Thymus (tissue), 11 donors: Measurements from ENCODE around the gene HERC3. TPM values are rescaled to one million over a fixed set of nuclear protein-coding genes. Genes with fewer than 3 reads are reported as not detected.

ENCODE experiments used
- DNase-seq, 9 donors: peaks; one replicate each; pipeline ENCODE4 v3.0.0-alpha.2; 2013; ENCODE audit warnings: low spot score in 9 of 9, low read depth in 6 of 9, missing footprints in 1 of 9
- H3K27ac ChIP-seq, 2 donors: one replicate each; pipeline ENCODE4 v1.5.1; 2013; ENCODE audit warnings: control low read depth in 1 of 2, low read depth in 1 of 2, low read length in 1 of 2, mild to moderate bottlenecking in 1 of 2, moderate library complexity in 1 of 2
- H3K27me3 ChIP-seq, 2 donors: one replicate each; pipeline ENCODE4 v1.5.1; 2013; ENCODE audit warnings: low read length in 1 of 2; ENCODE audit not compliant: control insufficient read depth in 2 of 2, insufficient read depth in 1 of 2
- H3K36me3 ChIP-seq, 2 donors: one replicate each; pipeline ENCODE4 v1.5.1; 2013; ENCODE audit warnings: low read length in 1 of 2, mild to moderate bottlenecking in 1 of 2, moderate library complexity in 1 of 2; ENCODE audit not compliant: control insufficient read depth in 2 of 2, insufficient read depth in 2 of 2
- H3K4me1 ChIP-seq, 2 donors: one replicate each; pipeline ENCODE4 v1.5.1; 2013; ENCODE audit warnings: low read length in 2 of 2; ENCODE audit not compliant: control insufficient read depth in 2 of 2, insufficient read depth in 2 of 2
- H3K4me3 ChIP-seq, 2 donors: one replicate each; pipeline ENCODE4 v1.5.1; 2013; ENCODE audit warnings: low read length in 2 of 2, control low read depth in 1 of 2, mild to moderate bottlenecking in 1 of 2
- H3K9me3 ChIP-seq, 2 donors: one replicate each; pipeline ENCODE4 v1.5.1; 2013; ENCODE audit warnings: low read length in 1 of 2, mild to moderate bottlenecking in 1 of 2; ENCODE audit not compliant: control insufficient read depth in 2 of 2, insufficient read depth in 1 of 2
- WGBS: extraction: QIAGEN DNeasy Blood & Tissue Kit; methylation state at CpG from one replicate; pipeline ENCODE4 v1.1.7; 2013; 5-methylcytosine and 5-hydroxymethylcytosine counted together
- polyA plus RNA-seq: library from polyadenylated mRNA; stranded (reverse); fragments of 200-250 nt; gene quantifications from one replicate; pipeline ENCODE4 v1.2.3, GENCODE V29; 2013
- total RNA-seq: library from RNA; stranded (reverse); fragments of 120-200 nt; gene quantifications from one replicate; pipeline ENCODE4 v1.2.4, GENCODE V29; 2013
- donor health status: healthy.

Gene HERC3
- total and polyA plus RNA-seq, 2 donors = 9.1 to 10.8 TPM

DNA sequence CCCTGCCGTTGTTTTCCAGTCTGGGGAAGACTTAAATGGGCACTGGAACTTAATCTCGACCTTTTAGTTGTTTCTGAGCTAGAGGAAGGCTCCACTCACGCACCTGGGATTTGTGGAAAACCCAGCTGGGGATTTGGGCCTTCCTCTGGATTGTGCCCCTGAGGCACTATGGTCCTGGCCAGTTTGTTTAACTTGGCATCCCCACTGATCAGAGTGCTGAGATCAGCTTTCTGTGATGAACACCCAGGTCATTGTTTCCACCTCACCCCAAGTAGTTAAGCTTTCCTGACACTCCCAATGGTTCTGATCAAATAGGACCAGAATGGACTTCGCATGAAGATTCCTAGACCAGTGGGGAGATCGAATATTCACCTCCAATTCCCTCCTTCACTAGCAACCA lies 125.8 kb downstream of the HERC3 start:
- no peak for DNase-seq
- no peaks in the 10 kb centered on the region for H3K27me3 ChIP-seq
- H3K4me3 ChIP-seq = no peak overlapping the region
- no peaks in the 10 kb centered on the region for H3K4me1 ChIP-seq
- H3K36me3 ChIP-seq = peaks cover 21 to 26% of the 10 kb centered on the region in 2 donors
- 97% methylated on average over 5 of the region's 5 CpGs for WGBS
- H3K27ac ChIP-seq = no peak overlapping the region
- peaks cover 0 to 2% of the 10 kb centered on the region in 2 donors for H3K9me3 ChIP-seq

DNA sequence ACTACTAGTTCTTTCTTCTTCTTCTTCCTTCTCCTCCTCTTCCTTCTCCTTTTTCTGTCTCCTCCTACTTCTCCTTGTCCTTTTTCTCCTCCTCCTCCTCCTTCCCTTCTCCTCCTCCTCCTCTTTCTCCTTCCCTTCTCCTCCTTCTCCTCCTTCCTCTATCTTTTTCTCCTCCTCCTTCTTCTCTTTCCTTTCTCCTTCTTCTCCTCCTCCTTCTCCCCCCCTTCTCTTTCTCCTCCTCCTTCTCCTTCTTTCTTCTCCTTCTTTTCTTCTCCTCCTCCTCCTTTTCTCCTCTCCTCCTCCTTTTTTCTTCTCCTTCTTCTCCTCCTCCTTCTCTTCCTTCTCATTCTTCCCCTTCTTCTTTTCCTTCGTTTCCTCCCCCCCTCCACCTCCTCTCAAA lies 127.1 kb downstream of the HERC3 start:
- no peak for DNase-seq
- Histone ChIP-seq H3K36me3 (peaks cover 29 to 31% of the 10 kb centered on the region in 2 donors), H3K27ac (no peak overlapping the region), H3K27me3 (no peaks in the 10 kb centered on the region), H3K4me3 (no peak overlapping the region), H3K9me3 (peaks cover 0 to 2% of the 10 kb centered on the region in 2 donors), H3K4me1 (no peaks in the 10 kb centered on the region)
- WGBS = 97% methylated on average over 1 of the region's 1 CpG

DNA sequence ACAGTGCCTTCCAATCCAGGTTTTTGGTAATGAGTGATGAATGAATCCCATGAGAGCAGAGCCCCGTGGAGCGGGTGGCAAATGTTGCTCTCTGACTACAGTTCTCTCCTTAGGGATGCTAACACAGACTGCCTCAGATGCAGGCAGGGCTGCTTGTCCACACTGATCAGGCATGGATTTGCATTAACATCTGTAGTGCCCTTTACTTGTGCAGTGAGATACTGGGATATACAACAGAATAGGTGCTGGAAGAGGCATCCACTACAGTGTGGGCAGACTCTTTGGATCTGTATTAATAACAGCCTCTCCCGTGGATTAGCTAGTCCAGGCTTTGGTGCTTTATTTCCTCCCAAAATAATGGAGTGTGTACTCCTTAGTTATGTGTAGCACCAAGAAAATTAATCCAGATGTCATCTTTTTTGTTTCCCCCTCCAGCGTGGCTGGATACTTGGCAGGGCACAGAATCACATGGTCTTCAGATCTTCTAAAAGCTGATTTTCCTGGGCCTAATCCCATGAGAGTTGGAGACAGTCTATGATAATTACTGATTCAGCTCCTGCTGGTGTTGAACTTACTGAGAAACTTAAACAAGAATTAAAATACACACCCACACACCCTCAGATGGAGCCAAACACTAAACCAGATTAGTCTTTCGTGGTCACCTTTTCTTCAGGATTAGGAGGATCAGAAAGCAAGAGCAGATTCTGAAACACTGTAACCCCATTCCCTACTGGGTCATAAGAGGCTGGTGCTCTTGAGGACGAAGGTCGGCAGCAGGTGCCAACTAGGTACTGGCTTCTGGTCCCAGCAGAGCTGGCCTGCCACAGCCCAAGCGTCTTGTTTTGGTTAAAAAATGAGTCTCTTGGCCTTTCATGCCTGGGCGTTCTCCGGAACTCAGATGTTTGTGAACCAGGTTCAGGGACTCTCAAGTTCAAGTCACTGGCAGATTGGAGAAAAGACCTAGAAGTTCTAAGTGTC lies 128.5 kb downstream of the HERC3 start:
- Histone ChIP-seq H3K4me1 (no peaks in the 10 kb centered on the region), H3K27me3 (no peaks in the 10 kb centered on the region), H3K9me3 (no peaks in the 10 kb centered on the region), H3K36me3 (peaks cover 31 to 32% of the 10 kb centered on the region in 2 donors), H3K27ac (no peak overlapping the region), H3K4me3 (no peak overlapping the region)
- no peak for DNase-seq
- 97% methylated on average over 10 of the region's 10 CpGs for WGBS

DNA sequence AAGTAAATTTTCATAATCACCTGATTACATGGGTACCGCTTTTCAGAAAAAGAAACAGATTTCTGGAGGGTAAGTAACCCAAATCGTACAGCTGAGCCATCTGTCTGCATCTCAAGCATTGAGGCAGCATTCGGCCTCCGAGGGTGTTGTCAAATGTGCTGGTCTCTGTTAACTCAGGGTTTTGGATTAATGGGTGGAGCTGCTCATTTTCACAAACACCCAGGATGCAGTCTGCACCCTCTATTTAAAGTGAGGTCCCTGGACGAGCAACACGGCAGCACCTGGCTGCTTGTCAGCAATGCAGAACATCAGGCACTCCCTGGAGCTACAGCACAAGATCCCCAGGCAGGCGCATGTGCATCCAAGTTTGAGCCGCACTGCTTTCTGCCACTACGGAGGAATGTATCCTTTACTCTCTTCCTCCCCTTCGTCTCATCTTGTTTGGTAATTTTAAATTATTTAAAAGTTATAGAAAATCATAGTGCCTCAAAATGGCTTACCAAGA lies 130.0 kb downstream of the HERC3 start:
- no peak for DNase-seq
- Histone ChIP-seq H3K27me3 (no peaks in the 10 kb centered on the region), H3K9me3 (no peaks in the 10 kb centered on the region), H3K27ac (no peak overlapping the region), H3K4me1 (no peaks in the 10 kb centered on the region), H3K4me3 (no peak overlapping the region), H3K36me3 (peaks cover 38 to 39% of the 10 kb centered on the region in 2 donors)
- 97% methylated on average over 10 of the region's 10 CpGs for WGBS

DNA sequence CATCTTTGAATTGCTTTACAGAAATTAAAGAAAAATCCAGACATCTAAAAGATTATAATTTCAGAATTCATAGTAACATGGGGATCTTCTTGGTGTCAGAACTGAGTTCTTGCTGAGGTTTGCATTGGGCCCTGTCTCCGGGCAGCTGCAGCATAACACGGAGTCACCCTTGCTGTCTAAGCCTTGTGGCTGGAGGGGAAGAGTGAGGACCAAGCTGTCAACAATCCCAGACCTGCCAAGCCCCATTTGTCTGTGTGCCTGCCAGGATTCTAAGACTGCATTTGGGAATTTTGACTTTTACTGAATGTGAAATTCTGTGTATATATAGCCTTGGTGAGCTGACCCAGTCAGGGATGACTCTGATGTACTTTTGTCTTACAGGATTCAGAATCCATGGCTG lies 130.5 kb downstream of the HERC3 start:
- no peak for DNase-seq
- no peak overlapping the region for H3K27ac ChIP-seq
- H3K36me3 ChIP-seq = peaks cover 40 to 41% of the 10 kb centered on the region in 2 donors
- no peaks in the 10 kb centered on the region for H3K4me1 ChIP-seq
- no peaks in the 10 kb centered on the region for H3K9me3 ChIP-seq
- 97% methylated on average over 2 of the region's 2 CpGs for WGBS
- H3K4me3 ChIP-seq = no peak overlapping the region
- no peaks in the 10 kb centered on the region for H3K27me3 ChIP-seq

DNA sequence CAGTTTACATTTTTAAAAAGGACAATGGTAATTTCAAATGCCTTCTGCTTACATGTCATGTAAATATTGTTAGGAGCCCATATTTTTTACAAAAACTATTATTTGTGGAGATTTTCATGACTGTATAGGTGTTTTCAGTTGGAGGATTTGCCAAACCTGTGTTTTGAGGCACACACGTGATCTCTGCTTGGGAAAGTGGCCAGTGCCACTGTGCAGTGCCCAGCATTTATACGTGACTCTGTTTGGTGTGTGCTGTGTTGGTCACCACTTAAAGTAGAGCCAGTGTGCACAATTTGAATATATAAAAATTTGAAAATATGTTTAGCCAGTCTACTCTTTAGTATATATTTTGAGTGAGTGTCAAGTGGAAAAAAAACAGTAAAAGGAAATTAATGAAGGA lies 132.1 kb downstream of the HERC3 start:
- no peak for DNase-seq
- Histone ChIP-seq H3K4me1 (no peaks in the 10 kb centered on the region), H3K4me3 (no peak overlapping the region), H3K9me3 (no peaks in the 10 kb centered on the region), H3K27ac (no peak overlapping the region), H3K27me3 (no peaks in the 10 kb centered on the region), H3K36me3 (peaks cover 42 to 48% of the 10 kb centered on the region in 2 donors)
- WGBS = over 99% methylated on average over 2 of the region's 2 CpGs

DNA sequence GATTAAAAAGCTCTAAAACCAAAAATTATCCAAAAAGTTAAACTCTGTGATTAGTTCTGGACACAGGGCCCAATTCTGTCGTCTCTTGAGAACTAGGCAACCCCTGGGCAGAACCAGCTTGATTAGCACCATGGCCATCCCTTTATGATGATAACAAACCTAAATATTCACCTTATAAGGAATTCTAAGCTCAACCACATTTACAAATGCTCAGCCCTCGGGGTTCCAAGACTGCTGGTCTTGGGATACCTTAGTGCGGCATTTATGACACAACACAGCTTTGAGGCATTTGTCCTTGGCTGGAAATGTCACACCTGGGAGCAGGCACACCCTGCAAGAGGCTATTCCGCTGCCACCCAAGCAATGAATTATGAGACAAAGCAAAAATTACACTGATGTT lies 132.9 kb downstream of the HERC3 start:
- no peaks in the 10 kb centered on the region for H3K4me1 ChIP-seq
- H3K36me3 ChIP-seq = peaks cover 42 to 49% of the 10 kb centered on the region in 2 donors
- H3K27me3 ChIP-seq = no peaks in the 10 kb centered on the region
- no peak for DNase-seq
- WGBS = 98% methylated on average over 4 of the region's 4 CpGs
- H3K27ac ChIP-seq = no peak overlapping the region
- no peaks in the 10 kb centered on the region for H3K9me3 ChIP-seq
- no peak overlapping the region for H3K4me3 ChIP-seq

DNA sequence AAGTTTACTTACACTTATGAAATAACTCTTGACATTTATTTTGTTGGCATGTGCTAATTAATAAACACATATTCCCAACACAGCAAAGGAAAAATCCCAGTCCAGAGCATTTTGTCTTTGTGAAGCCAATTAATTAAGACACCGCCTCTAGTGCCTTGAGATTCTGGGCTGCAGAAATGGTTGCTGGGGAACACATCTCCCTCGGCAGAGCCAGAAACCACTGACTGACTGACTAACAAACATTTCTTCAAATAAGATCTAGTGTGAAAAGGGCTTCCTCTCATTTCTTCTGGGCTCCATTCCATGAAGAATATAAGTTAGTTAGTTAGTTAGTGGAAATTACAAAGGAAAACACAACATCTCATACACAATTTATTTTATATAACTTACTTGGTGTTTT lies 133.7 kb downstream of the HERC3 start:
- Histone ChIP-seq H3K4me1 (no peaks in the 10 kb centered on the region), H3K27ac (no peak overlapping the region), H3K27me3 (no peaks in the 10 kb centered on the region), H3K4me3 (no peak overlapping the region), H3K9me3 (no peaks in the 10 kb centered on the region), H3K36me3 (peaks cover 43 to 50% of the 10 kb centered on the region in 2 donors)
- WGBS = 94% methylated on average over 2 of the region's 2 CpGs
- DNase-seq = no peak

DNA sequence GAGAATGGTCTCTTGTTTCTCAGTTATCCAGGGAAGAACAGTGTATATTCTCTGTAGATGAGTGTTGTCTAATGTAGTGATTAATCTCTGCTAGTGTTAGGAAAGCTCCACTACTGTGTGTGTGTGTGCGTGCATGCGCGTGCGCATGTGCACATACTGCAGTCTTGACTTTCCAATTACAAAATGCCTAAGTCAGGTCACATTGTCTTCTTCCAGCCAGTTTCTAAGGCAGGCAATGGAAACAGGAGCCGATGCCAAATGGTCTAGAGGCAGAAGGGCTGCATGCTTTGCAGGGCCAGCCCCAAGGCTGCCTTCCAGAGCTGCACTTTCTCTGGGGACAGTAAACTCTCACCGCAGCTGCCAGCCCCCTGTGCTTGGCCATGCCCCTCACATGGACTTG lies 135.9 kb downstream of the HERC3 start:
- Histone ChIP-seq H3K36me3 (peaks cover 30 to 44% of the 10 kb centered on the region in 2 donors), H3K27ac (no peak overlapping the region), H3K27me3 (no peaks in the 10 kb centered on the region), H3K4me1 (no peaks in the 10 kb centered on the region), H3K4me3 (no peak overlapping the region), H3K9me3 (no peaks in the 10 kb centered on the region)
- WGBS = 98% methylated on average over 6 of the region's 6 CpGs
- DNase-seq = no peak
